Measurements from ENCODE around the gene GGPS1. TPM values are rescaled to one million over a fixed set of nuclear protein-coding genes. Genes with fewer than 3 reads are reported as not detected.
A peak's percentile ranks its signal among the peaks of the same experiment; 100 is the strongest.
"Not testable (repeated sequence)": the region's sequence is repeated elsewhere in the genome, so short reads cannot be mapped to it uniquely, and the experiment has no call there.

Gene GGPS1
- total and polyA plus RNA-seq, 3 experiments from 2014 or later, result 26.3 to 63.0 (median 29.0) TPM

GRCh38 chr1:235343726-235344125 is 15.4 kb downstream of the GGPS1 start:
- Histone ChIP-seq H3K4me3 (ENCODE audit: low read length) (no peak overlapping the region), H3K27me3 (ENCODE audit: insufficient read depth, low read length, poor library complexity, severe bottlenecking) (no peaks in the 10 kb centered on the region), H3K27ac (ENCODE audit: low read depth, low read length) (no peak overlapping the region), H3K9me3 (ENCODE audit: low read length) (no peaks in the 10 kb centered on the region), H3K36me3 (ENCODE audit: insufficient read depth, low read length) (peaks cover 5% of the 10 kb centered on the region), H3K4me1 (ENCODE audit: insufficient read depth, low read length) (peaks cover 3% of the 10 kb centered on the region)
- Mint-ChIP-seq H3K4me3 (no peak overlapping the region), H3K9me3 (no peaks in the 10 kb centered on the region), H3K36me3 (peaks cover 4 to 54% (median 15%) of the 10 kb centered on the region in 3 donors), H3K27ac (peak overlapping the region in 1 of 8 donors; percentile 15), H3K27me3 (no peaks in the 10 kb centered on the region), H3K4me1 (peaks cover 5 to 6% (median 5%) of the 10 kb centered on the region in 3 donors)
- ChIA-PET POLR2A (interaction anchor here (0.6 kb wide), 1 partner anchor 870 kb away, joined by 4 read pairs; no protein-coding TSS in a partner anchor), CTCF (no interaction called here)
- DNase-seq, result no peak

- Histone ChIP-seq H3K9me3 (ENCODE audit: low read length) (no peaks in the 10 kb centered on the region), H3K4me3 (ENCODE audit: low read length) (no peak overlapping the region), H3K27ac (ENCODE audit: low read depth, low read length) (no peak overlapping the region), H3K36me3 (ENCODE audit: insufficient read depth, low read length) (no peaks in the 10 kb centered on the region), H3K27me3 (ENCODE audit: insufficient read depth, low read length, poor library complexity, severe bottlenecking) (no peaks in the 10 kb centered on the region), H3K4me1 (ENCODE audit: insufficient read depth, low read length) (no peaks in the 10 kb centered on the region)
- Mint-ChIP-seq H3K9me3 (no peaks in the 10 kb centered on the region), H3K4me1 (no peaks in the 10 kb centered on the region), H3K27me3 (peaks cover 0 to 2% of the 10 kb centered on the region in 2 donors), H3K4me3 (no peak overlapping the region), H3K36me3 (peaks cover 0 to 3% (median 0%) of the 10 kb centered on the region in 3 donors), H3K27ac (no peak overlapping the region)
- POLR2A ChIA-PET, result no interaction called here
- CTCF ChIA-PET, result interaction anchor here (0.7 kb wide), 1 partner anchor 136 kb away, joined by 3 read pairs; no protein-coding TSS in a partner anchor
- no peak for DNase-seq
Measured at GRCh38 chr1:235351441-235351840, 23.1 kb downstream of the GGPS1 start.

DNA sequence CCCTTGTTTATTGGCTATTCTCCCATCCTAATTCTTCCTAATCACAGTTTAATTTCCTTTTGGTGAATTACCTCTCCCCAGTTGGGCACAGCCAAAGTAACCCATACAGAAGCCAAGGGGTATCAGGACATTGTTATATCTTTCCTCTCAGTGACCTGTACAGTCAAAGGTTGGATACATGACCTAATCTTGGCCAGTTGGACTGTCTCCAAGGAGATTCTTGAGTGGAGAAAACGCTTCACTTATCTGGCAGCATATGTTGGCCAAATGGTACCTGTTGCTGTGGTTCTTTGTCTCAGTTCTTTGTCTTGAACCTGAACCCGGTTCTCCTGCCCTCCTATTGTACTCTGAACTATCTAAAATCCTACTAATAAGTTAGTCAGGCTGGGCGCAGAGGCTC is 23.5 kb downstream of the GGPS1 start:
- CTCF ChIA-PET, result interaction anchor here (0.7 kb wide), 1 partner anchor 136 kb away, joined by 3 read pairs; no protein-coding TSS in a partner anchor
- no peaks in the 10 kb centered on the region for H3K36me3 ChIP-seq (ENCODE audit: insufficient read depth, low read length)
- no peak for DNase-seq
- Mint-ChIP-seq H3K4me1 (no peaks in the 10 kb centered on the region), H3K27ac (no peak overlapping the region), H3K9me3 (no peaks in the 10 kb centered on the region), H3K4me3 (no peak overlapping the region), H3K36me3 (peaks cover 0 to under 1% (median 0%) of the 10 kb centered on the region in 3 donors), H3K27me3 (peaks cover 0 to 2% of the 10 kb centered on the region in 2 donors)
- no peak overlapping the region for H3K4me3 ChIP-seq (ENCODE audit: low read length)
- no peaks in the 10 kb centered on the region for H3K4me1 ChIP-seq (ENCODE audit: insufficient read depth, low read length)
- H3K27ac ChIP-seq (ENCODE audit: low read depth, low read length), result no peak overlapping the region
- H3K27me3 ChIP-seq (ENCODE audit: insufficient read depth, low read length, poor library complexity, severe bottlenecking), result no peaks in the 10 kb centered on the region
- POLR2A ChIA-PET, result no interaction called here
- H3K9me3 ChIP-seq (ENCODE audit: low read length), result no peaks in the 10 kb centered on the region

DNA sequence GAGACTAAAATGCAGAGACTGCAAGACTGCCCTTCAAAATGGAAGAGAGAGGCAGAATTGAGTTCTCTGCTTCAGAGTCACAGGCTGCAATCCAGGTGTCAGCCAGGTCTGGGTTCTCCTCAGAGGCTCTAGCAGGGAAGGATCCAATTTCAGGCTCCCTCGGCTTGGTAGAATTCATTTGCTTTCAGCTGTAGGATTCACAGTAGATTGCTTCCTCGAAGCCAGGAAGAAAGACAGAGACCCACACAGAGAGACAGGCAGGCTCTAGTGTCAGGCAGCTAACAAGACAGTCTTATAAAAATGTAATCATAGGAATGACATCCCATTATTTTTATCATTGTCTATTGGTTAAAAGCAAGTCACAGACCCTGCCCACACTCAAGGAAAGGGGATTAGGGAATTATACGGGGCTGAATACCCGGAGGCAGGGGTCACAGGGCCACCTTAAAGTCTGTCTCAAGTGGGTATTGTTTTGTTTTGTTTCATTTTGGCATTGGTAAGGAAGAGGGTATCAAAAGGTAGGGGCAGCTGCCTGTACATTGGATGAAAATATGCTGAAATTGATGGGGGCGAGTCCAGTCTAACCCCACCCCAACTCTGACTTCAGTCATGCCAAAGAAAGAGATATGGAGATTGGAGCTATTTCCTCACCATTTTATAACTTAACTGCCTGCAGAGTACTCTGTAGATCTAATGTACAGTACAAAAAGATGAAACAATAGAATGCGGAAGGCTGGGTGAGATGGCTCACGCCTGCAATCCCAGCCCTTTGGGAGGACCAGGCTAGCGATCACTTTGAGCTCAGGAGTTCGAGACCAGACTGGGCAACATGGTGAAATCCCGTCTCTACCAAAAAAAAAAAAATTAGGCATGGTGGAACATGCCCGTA is 29.4 kb downstream of the GGPS1 start:
- H3K4me3 ChIP-seq (ENCODE audit: low read length), result no peak overlapping the region
- Mint-ChIP-seq H3K4me1 (no peaks in the 10 kb centered on the region), H3K27ac (peak overlapping the region in 1 of 8 donors; percentile 35), H3K27me3 (peaks cover 0 to 2% of the 10 kb centered on the region in 2 donors), H3K4me3 (no peak overlapping the region), H3K9me3 (no peaks in the 10 kb centered on the region), H3K36me3 (no peaks in the 10 kb centered on the region)
- no peaks in the 10 kb centered on the region for H3K36me3 ChIP-seq (ENCODE audit: insufficient read depth, low read length)
- no peak overlapping the region for H3K27ac ChIP-seq (ENCODE audit: low read depth, low read length)
- ChIA-PET CTCF (interaction anchor here (1.6 kb wide), 1 partner anchor 15 kb away, joined by 6 read pairs; no protein-coding TSS in a partner anchor), POLR2A (interaction anchor here (0.7 kb wide), 1 partner anchor 248 kb away, joined by 3 read pairs; no protein-coding TSS in a partner anchor)
- no peaks in the 10 kb centered on the region for H3K27me3 ChIP-seq (ENCODE audit: insufficient read depth, low read length, poor library complexity, severe bottlenecking)
- H3K4me1 ChIP-seq (ENCODE audit: insufficient read depth, low read length), result no peaks in the 10 kb centered on the region
- H3K9me3 ChIP-seq (ENCODE audit: low read length), result no peaks in the 10 kb centered on the region
- DNase-seq, result no peak

DNA sequence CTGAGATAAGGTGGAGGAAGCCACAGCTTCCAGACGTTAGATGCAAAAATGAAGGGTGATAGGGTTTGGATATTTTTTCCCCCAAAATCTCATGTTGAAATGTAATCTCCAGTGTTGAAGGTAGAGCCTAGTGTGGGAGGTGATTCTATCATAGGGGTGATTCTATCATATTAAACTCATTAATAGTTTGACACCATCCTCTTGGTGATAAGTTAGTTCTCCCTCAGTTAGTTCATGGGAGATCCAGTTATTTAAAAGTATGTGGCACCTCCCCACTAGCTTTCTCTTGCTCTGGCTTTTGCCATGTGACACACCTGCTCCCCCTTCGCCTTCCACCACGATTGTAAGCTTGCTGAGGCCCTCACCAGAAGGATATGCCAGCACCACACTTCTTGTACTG is 30.5 kb downstream of the GGPS1 start:
- POLR2A ChIA-PET, result no interaction called here
- no peaks in the 10 kb centered on the region for H3K27me3 ChIP-seq (ENCODE audit: insufficient read depth, low read length, poor library complexity, severe bottlenecking)
- Mint-ChIP-seq H3K4me1 (no peaks in the 10 kb centered on the region), H3K36me3 (no peaks in the 10 kb centered on the region), H3K9me3 (no peaks in the 10 kb centered on the region), H3K27ac (no peak overlapping the region), H3K27me3 (peaks cover 0 to 2% of the 10 kb centered on the region in 2 donors), H3K4me3 (no peak overlapping the region)
- H3K4me1 ChIP-seq (ENCODE audit: insufficient read depth, low read length), result no peaks in the 10 kb centered on the region
- H3K36me3 ChIP-seq (ENCODE audit: insufficient read depth, low read length), result no peaks in the 10 kb centered on the region
- no peak overlapping the region for H3K4me3 ChIP-seq (ENCODE audit: low read length)
- no peak for DNase-seq
- H3K27ac ChIP-seq (ENCODE audit: low read depth, low read length), result no peak overlapping the region
- CTCF ChIA-PET, result interaction anchor here (1.6 kb wide), 1 partner anchor 14 kb away, joined by 6 read pairs; no protein-coding TSS in a partner anchor
- H3K9me3 ChIP-seq (ENCODE audit: low read length), result no peaks in the 10 kb centered on the region

DNA sequence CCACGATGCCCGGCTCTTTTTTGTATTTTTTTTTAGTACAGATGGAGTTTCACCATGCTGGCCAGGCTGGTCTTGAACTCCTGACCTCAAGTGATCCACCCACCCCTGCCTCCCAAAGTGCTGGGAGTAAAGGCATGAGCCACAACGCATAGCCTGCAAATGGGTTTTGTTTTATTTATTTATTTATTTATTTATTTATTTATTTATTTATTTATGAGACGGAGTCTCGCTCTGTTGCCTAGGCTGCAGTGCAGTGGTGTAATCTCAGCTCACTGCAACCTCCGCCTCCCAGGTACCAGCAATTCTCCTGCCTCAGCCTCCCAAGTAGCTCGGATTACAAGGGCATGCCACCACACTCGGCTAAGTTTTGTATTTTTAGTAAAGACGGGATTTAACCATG is 35.8 kb downstream of the GGPS1 start:
- H3K4me3 Mint-ChIP-seq; H3K4me1 ChIP-seq (ENCODE audit: insufficient read depth, low read length); H3K27ac ChIP-seq (ENCODE audit: low read depth, low read length); H3K4me3 ChIP-seq (ENCODE audit: low read length); DNase-seq; H3K27ac Mint-ChIP-seq; H3K36me3 ChIP-seq (ENCODE audit: insufficient read depth, low read length); H3K9me3 Mint-ChIP-seq; H3K36me3 Mint-ChIP-seq; POLR2A ChIA-PET; H3K9me3 ChIP-seq (ENCODE audit: low read length); H3K27me3 Mint-ChIP-seq; H3K27me3 ChIP-seq (ENCODE audit: insufficient read depth, low read length, poor library complexity, severe bottlenecking): not testable (repeated sequence)
- CTCF ChIA-PET, result interaction anchor here (1.1 kb wide), 1 partner anchor 231 kb away, joined by 3 read pairs; no protein-coding TSS in a partner anchor
- H3K4me1 Mint-ChIP-seq, result peaks cover 24 to 32% (median 31%) of the 10 kb centered on the region in 3 donors

DNA sequence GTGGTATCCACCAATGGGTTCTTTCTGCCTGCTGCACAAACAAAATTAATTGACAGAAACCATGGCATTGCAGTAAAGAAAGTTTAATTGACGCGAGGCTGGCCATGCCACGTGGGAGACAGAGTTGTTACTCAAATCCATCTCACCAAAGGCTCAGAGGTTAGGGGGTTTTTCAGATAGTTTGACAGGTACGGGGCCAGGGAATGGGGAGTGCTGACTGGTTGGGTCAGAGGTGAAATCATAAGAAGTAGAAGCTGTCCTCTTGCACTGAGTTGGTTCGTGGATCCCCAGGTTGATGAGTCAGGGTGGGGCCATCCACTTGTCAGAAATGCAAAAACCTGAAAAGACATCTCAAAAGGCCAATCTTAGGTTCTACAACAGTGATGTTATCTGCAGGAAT is 37.9 kb downstream of the GGPS1 start:
- Histone ChIP-seq H3K36me3 (ENCODE audit: insufficient read depth, low read length) (no peaks in the 10 kb centered on the region), H3K4me3 (ENCODE audit: low read length) (peak overlapping the region; percentile 95), H3K9me3 (ENCODE audit: low read length) (no peaks in the 10 kb centered on the region), H3K4me1 (ENCODE audit: insufficient read depth, low read length) (peaks cover 7% of the 10 kb centered on the region), H3K27me3 (ENCODE audit: insufficient read depth, low read length, poor library complexity, severe bottlenecking) (no peaks in the 10 kb centered on the region), H3K27ac (ENCODE audit: low read depth, low read length) (no peak overlapping the region)
- no peaks in the 10 kb centered on the region for H3K9me3 Mint-ChIP-seq
- ChIA-PET POLR2A (no interaction called here), CTCF (no interaction called here)
- H3K36me3 Mint-ChIP-seq, result peaks cover 0 to 10% (median 0%) of the 10 kb centered on the region in 3 donors
- H3K4me1 Mint-ChIP-seq, result peaks cover 26 to 38% (median 37%) of the 10 kb centered on the region in 3 donors
- no peaks in the 10 kb centered on the region for H3K27me3 Mint-ChIP-seq
- H3K27ac Mint-ChIP-seq, result peak overlapping the region; percentile 54 to 96 (median 90)
- peak overlapping the region; percentile 93 to 99 (median 98) for H3K4me3 Mint-ChIP-seq
- DNase-seq, result no peak
